GM21360 (cell line): Measurements from ENCODE around the gene RASSF8.

Experiments used
- ATAC-seq: cut with Tn5 transposase; IDR thresholded peaks from one replicate; pipeline ENCODE4 v1.9.1; 2021; ENCODE audit warnings: mild to moderate bottlenecking, moderate library complexity; ENCODE audit not compliant: unreplicated experiment

The RASSF8 gene

DNA sequence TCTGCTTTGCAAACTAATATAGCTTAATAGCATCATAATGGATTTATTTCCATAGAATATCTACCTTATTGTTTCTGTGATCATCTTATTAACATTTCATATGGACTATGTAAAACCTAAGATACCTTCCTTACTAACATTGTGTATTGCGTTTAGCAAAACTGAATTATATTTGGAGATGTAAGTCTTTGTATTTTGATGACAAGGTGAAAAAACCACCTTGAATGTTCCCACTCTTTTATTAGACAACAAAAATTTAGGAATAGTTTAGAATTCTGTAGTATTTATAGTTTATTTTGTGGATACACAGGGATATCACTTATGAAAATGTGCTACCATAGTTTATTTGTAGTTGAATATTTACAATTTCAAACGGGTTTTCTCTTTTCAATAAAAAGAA lies 32.0 kb downstream of the RASSF8 start:
- no peak for ATAC-seq

DNA sequence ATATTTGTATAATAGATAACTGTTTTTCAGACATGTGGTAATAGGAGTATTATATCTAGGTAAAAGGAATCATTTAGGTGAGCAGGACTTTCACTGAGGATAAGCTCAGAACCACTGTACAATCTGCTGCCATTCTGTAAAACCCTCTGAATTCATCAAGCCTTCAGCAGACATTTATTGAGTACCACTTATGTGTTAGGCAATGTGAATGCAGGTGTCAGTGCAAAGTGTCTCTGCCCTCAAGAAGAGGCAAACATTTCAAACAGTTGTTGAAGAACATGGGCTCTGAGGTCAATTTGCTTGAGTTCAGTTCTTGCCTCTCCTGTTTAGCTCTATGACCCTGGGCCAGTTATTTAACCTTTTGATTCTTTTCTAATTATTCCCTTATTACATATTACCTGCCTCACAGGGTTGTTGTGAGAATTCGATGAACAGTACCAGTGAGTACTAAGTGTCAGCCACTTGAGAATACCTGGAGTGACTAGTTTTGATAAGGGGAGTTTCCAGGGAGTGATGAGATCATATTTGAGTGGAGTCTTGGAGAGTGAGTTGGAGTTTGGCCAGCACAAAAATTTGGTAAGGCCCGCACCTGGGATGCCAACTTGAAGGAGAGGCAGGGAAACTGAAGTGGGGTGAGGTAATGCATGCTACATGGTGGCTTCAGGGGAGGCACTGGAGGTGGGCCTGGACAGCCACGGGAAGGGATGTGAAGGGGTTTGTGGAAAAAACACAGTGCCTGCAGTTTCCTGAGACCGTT lies 33.7 kb downstream of the RASSF8 start:
- ATAC-seq = no peak

DNA sequence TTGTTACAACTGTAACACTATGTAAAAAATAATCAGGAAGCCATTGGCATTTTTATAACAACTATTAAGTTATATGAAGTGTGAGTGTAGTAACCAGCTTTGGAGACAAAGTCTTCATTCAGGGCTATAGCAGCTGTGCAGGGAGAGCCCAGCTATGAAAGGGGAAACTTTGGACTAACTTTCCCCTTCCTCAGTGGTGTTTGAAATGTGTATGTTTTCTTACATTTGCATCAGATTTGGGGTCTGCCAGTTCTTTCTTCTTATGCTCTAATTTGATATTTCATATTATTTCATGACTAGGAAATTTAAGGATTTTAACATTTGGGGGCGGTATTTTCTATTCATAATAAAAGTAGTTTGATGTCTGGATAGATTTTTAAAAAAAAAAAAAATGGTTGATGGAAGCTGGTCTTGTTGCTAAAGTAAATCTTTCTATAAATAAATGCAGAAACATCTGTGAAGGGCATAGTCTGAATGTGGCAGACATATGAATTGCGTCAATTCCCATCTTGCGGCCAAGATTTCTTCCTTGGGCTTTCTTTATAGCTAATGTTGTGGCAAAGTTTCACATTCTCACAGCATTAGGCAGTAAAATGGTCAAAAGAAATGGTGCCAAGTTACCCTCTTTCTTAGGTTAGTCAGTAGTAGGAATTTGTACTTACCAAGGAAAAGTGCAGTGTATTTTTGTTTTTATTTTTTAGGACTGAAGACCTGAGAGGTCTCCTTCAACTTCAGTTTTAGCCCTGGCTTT lies 35.6 kb downstream of the RASSF8 start:
- no peak for ATAC-seq

DNA sequence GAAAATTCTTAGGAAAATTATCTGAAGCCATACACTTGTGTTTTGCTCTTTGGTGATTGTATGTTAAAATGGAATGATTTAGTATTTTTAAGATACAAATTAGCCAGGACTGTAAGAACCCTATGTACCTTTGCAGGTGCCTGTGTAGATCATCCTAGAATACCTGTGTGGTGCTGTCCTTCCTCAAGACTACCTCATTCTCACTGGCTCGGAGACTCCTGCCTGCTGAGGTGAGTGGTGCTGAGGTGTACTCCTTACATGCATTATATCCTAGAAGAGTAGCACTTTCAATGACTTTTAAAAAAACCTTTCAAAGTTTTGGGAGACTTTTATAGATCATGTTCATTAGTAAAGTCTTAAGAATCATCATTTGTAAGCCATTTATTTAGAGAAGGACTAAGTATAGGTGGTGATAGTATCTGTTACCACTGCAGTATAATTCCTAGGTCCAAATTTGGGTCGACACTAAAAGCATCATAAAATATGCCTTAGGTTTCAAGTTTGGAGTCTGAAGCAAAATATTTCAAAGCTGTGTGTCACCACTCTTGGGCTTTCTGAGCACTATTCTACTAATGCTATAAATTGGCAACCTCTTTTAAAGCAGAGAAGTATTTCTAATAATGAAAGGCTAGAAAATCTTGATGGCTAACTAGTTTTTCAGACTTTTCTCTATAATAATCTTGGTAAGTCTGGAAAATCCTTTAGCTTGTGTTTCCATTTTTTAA lies 36.6 kb downstream of the RASSF8 start:
- ATAC-seq = no peak

DNA sequence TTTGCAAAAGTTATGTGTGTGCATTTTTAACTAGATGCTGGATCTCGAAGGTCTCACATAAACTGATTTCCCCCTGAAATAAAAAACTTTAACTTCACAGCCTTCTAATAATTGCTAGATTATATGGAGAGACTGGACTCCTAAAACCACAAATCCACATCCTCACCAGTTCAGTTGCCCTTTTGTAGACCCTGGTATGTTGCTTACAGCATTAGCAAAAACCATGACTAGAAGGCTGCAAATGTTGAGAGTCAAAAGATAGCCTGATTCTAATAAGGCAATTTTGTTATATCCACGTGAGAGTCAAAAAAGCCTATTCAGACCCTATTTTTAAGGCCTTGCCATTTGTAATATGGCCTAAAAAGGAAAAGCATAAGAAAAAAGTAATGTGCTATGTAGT lies 37.4 kb downstream of the RASSF8 start:
- ATAC-seq = no peak

DNA sequence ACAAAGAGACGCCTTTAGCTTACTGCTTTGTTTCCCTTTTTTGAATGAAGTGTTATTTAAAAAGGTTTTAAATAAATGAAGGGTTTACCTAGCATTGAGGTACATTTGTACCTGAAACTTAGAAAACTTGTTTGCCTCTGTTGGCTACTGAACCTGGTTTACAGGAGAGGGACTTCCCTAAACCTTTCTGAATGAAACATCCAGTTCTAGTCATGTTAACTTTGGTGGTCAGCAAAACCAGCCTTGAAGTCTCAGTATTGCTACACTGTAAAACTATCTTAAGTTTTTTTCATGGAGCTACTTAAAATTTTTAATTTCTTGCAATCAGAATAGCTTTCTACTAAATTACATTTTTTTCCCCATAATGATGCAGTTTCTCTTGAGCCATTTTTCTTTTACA lies 38.2 kb downstream of the RASSF8 start:
- ATAC-seq = no peak

DNA sequence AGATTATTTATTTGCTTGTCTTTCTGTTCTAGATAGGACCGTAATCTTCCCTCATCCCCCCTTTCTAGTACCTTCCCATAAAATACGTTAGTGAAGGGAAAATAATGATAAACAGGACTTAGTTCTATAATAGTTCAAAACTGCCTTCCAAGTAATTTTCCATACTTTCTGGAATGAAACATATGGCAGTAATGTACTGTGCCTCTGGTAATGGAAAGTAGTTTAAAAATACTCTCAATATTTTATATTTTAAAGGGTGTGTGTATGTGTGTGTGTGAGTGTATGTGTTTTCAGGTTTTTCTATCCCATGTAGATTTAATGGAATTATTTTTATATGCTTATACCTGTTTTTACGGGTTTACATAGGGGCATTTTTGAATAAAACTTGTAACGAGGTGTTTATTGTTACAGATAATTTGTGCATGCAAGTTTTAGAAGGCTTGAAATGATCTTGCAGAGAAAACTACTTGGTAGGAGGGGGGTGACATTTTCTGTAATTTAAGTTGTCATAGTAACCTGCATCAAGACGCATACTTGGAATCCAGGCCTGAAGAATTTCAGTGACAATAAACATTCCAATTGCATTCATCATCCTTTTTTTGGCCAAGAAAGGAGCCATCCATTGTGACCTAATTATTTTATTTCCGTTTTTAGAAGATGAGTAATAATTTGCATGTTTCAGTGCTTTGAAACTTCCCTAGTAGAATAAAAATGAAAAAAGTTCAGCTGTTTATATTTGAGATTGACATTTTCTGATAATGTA lies 38.9 kb downstream of the RASSF8 start:
- no peak for ATAC-seq

DNA sequence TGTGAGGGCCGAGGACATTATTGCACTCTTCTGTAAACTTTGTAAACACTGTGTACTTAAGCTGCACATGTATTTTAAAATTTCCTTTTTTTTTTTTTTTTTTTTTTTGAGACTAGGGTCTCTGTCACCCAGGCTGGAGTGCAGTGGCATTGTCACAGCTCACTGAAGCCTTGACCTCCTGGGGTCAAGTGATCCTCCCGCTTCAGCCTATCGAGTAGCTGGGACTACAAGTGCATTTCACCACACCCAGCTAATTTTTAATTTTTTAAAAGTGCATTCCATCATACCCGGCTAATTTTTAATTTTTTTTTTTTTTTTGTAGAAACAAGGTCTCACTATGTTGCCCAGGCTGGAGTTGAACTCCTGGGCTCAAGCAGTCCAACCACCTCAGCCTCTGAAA lies 42.4 kb downstream of the RASSF8 start:
- no peak for ATAC-seq

DNA sequence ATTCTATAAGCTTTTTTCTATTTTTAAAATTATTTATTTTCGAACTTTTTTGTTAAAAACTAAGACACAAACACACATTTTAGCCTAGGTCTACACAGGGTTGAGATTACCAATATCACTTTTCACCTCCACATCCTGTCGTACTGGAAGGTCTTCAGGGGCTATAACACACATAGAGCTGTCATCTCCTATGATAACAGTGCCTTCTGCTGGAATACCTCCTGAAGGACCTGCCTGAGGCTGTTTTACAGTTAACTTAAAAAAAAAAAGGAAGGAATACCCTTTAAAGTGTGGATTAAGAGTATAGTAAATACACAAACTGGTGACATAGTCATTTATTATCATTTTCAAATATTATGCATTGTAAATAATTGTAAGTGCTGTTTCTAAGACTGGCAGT lies 43.0 kb downstream of the RASSF8 start:
- no peak for ATAC-seq

DNA sequence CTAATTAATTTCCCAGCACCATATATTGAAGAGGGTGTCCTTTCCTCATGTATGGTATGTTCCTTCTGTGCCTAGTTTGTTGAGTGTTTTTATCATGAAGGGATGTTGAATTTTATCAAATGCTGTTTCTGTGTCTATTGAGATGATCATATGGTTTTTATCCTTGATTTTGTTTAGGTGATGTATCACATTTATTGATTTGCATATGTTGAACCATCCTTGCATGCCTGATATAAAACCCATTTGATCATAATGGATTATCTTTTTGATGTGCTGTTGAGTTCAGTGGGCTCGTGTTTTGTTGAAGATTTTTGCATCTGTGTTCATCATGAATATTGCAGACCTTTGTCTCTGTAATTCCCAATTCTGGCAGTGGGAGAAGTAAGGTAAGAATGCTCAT lies 44.6 kb downstream of the RASSF8 start:
- ATAC-seq = no peak

DNA sequence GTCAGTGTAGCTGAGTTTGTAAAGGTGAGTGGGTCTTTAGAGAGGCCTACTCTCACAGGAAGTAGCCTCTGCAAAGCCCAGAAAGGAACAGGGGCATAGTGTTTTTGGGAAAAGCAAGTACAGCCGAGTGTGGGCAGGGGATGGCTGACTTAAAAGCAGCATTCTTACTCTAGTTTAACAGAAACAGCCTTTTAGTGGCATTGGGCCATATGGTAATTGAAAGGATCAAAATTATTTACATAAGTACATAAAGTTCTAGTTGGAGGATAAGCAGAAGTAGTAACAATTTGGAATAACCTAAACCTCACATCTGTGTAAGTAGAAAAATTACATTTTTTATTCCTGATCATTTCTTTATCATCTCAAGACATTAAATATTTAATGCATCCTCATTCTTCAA lies 49.1 kb downstream of the RASSF8 start:
- ATAC-seq = no peak

DNA sequence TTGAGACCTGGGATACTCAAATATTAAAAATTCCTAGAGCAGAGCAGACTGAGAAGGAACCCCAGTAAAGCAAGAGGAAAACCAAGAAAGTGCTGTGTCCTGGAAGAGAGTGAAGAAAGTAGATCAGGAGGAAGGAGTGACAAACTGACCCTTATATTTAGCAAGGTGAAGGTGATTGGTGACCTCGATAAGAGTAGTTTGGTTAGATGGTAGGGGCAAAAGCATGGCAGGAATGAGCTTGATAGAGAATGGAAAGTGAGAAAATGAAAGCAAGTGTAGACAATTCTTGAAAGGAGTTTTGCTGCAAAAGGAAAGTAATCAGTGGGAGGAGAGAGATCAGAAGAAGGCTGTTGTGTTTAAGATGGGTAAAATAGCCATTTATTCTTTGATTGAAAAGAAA lies 51.1 kb downstream of the RASSF8 start:
- no peak for ATAC-seq

DNA sequence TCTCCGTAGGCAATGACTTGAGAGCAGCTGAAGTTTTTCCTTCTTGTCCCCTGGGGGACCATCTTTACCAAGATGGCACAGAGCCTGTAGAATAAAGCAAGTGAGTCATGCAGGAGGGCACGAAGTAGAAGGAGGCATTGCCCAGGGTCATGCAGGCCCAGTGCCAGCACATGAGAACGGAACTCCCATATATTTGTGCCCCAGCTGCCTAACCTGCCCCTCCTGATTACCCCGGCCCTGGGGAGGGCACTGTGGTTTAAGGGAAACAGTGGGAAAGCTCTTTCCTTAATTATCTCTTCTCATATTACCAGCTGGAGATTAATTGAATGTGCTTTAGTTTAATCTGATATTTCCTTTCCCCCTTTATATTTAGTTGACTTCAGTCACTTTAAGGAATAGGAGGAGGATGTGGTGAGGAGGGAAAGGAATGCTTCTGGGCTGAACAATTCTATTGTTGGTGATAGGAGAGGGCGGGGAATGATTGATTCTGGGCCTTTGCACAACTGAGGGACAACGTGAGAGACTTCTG lies 51.9 kb downstream of the RASSF8 start:
- ATAC-seq = no peak

DNA sequence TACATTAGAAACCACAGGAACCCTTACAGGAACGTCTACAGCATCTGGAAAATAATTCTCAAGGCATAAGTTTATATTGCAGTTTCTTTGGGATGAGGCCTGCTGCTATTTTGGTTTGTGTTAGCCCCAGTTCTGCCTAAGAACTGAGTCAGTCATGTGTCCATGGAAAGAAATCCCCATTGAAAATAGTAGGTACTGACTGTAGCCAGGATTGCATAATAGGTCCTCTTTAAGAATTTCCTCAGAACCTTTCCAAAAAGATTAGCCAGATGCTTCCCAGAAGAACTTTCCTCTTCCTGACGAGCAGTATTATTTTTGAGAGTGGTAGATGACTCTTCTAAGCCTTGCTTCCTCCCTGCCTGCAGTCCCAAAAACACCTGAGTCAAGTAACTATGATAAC lies 52.6 kb downstream of the RASSF8 start:
- no peak for ATAC-seq

DNA sequence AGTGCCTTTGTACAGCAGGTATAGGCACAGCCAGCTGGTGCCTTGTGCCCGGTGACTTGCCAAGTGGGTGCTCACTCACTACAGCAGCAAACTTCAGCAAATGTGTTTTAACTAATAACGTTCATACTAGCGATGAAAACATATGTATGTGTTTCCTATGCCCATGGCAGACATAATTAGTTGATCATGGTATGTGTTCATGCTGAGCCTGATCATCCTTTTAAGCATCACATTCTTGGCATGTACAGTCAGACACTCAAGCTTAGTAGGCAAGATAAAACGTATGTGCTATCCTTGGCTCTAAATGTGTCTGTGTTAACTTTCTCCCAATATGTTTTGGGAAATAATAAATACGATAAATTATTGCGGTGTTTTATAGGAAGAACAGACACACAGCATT lies 55.6 kb downstream of the RASSF8 start:
- ATAC-seq = no peak

DNA sequence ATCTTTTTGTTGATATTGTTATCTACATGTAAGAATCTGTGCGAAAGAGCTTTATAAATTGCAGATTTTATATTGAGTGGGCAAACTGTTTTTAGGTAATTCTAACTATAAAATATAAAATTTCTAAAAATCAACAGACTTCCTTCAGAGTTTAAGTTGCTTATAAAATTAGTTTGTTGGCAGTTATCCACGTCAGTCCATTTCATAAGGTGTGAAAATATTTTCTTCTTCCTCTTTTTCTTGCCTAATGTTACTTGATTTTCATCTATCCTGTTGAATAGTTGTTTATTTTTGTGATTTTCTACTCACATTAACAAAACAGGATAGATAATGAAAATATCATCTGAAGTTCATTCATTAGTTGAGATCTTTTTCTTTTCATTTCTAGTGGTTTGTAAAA lies 58.0 kb downstream of the RASSF8 start:
- no peak for ATAC-seq

DNA sequence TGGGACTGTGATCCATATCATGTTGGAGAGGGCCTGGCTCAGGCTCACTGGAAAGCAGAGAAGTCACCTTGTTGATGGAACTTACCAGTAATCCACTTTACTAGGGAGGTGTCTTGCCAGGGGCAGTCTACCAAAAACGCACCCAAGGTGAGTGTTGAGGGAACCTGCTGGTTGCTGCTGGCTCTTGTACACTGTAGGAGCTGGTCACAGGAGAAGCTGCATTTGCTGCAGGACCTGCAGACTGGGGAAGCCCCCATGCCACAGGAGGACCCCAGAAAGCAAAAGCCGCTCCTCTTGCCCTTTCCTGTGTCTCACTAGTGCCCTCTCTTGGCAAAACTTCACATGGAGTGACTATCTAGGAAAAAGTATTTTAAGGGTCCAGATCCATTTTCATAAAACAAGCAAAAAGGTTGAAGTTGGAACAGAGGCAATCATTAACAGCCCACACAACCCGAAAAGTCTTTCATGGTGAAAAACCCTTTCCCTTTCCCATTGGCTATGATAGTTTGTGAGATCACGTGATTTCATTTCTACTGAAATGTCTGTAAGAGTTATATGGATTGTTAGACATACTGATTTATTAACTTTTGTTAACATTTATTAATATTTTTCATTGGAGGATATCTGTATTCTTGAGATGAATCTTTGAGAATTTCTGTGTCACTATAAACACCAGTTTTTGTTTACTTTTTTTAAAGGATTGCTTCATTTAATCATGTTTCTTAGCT lies 59.2 kb downstream of the RASSF8 start:
- ATAC-seq = no peak

DNA sequence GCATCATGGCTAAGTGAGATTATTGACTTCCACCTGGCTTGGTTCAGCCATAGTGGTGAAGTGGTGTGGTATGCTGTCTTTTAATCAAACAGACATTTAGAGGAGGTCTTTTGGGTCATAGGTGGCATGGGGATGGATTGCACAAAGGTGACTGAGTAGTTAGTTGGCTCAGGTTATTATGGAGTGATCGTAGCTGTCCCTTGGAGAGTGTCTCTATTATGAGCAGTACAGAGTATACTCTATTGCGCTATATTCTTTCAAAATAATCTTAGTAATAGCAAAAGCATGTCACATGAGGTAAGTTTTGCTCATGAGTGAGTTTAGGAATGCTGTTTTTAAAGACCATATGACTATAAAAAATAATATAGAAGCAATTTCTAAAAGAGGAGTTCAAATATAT lies 60.4 kb downstream of the RASSF8 start:
- no peak for ATAC-seq

DNA sequence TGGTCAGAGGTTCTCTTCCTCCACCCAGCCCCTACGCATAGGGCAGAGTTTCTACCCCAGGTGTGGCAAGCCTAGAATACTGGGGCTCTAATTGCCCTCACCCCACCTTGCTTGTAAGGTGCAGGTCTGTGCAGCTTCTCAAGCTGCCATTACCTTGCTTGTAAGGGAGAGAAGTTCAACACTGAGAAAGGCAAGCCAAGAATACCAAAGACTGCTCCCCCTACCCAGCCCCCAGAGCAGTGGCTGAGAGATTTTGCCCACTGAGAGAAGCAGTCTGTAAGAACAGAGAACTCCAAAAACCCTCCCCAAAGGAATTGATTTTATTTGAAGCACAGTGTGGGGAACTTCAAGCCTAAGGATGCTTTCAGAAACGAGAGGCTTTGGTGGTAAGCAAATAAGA lies 63.1 kb downstream of the RASSF8 start:
- no peak for ATAC-seq

DNA sequence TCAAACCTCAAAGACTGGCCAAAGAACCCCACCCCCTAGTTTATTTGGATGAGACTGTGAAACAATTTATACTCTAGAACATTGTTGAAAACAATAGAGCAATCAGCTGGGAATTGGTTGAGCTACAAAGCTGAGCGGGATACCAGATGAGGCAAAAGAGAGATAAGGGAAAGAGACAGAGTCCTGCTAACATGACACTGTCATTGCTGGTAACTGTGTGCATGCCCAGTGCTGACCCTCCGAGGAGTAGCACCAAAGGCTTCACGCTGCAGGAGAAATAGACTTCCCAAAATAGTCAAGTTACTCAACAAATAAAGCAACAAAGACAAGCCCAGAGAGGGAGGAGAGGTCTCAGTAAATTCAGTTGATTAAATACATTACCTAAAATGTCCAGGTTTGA lies 63.6 kb downstream of the RASSF8 start:
- no peak for ATAC-seq
